ENCODE measurements around the gene BRD3OS. TPM values are rescaled to one million over a fixed set of nuclear protein-coding genes. Genes with fewer than 3 reads are reported as not detected.
A peak's percentile ranks its signal among the peaks of the same experiment; 100 is the strongest.

The BRD3OS gene
- total RNA-seq, 4 donors from 2014 or later, result 8.8 to 18.3 (median 12.9) TPM

GRCh38 chr9:134053941-134054761 is 28.9 kb downstream of the BRD3OS start:
- DNase-seq (ENCODE audit: low spot score) (no peak), ATAC-seq (ENCODE audit: low FRiP score) (no peak)
- TF ChIP-seq, protein P1, sequence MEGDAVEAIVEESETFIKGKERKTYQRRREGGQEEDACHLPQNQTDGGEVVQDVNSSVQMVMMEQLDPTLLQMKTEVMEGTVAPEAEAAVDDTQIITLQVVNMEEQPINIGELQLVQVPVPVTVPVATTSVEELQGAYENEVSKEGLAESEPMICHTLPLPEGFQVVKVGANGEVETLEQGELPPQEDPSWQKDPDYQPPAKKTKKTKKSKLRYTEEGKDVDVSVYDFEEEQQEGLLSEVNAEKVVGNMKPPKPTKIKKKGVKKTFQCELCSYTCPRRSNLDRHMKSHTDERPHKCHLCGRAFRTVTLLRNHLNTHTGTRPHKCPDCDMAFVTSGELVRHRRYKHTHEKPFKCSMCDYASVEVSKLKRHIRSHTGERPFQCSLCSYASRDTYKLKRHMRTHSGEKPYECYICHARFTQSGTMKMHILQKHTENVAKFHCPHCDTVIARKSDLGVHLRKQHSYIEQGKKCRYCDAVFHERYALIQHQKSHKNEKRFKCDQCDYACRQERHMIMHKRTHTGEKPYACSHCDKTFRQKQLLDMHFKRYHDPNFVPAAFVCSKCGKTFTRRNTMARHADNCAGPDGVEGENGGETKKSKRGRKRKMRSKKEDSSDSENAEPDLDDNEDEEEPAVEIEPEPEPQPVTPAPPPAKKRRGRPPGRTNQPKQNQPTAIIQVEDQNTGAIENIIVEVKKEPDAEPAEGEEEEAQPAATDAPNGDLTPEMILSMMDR (IDR thresholded peaks at IDR 0.05), result no peak

DNA sequence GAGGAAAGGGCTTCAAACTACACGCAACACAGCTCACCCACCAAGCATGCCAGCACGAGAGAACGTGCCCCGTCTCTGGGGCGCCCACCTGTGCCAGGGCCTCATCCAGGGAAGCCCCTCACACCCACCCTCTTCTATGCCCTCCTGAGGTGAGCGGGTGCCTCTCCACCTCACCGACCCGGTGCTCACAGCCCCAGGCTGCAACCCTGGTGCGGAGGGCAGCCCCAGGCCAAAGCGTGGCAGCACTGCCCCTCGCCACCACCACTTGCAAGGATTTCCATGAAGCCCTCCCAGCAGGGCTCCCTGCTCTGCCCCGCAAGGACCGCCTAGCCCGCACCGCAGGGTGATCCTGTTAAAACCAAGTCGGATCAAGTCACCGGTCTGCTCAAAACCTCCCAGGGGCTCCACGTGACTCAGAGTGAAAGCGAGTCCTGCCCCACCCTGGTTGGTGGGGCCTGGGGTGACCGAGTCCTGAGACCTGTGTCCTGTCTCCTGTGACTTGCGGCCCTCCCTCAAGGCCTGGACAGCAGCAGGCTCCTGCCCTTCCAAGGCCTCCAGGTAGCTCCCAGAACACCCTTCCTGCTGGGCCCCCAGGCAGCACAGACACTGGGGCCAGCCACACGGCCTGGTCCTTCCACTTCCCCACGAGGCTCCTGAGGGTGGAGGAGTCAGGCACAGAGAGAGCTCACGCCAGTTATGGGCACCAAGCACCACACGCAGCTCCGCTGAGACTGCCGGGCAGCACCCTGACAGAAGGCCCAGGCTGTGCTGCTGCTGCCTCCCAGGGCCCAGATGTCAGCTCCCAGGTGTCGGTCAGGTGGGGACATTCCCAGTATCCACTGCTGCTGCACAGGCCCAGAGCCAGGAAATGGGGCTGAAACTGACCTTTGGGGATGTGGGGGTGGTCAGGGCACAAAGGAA is 29.9 kb downstream of the BRD3OS start:
- no peak for DNase-seq (ENCODE audit: low spot score)
- TF ChIP-seq, protein P1 (IDR thresholded peaks at IDR 0.05), result no peak
- ATAC-seq (ENCODE audit: low FRiP score), result peak; percentile 7

GRCh38 chr9:134055981-134056461 is 30.7 kb downstream of the BRD3OS start:
- DNase-seq (ENCODE audit: low spot score), result no peak
- ATAC-seq (ENCODE audit: low FRiP score), result peak; percentile 86
- TF ChIP-seq, protein P1 (IDR thresholded peaks at IDR 0.05), result no peak

GRCh38 chr9:134056483-134057306 is 31.4 kb downstream of the BRD3OS start:
- TF ChIP-seq, protein P1 (IDR thresholded peaks at IDR 0.05), result no peak
- ATAC-seq (ENCODE audit: low FRiP score) (no peak), DNase-seq (ENCODE audit: low spot score) (no peak)

DNA sequence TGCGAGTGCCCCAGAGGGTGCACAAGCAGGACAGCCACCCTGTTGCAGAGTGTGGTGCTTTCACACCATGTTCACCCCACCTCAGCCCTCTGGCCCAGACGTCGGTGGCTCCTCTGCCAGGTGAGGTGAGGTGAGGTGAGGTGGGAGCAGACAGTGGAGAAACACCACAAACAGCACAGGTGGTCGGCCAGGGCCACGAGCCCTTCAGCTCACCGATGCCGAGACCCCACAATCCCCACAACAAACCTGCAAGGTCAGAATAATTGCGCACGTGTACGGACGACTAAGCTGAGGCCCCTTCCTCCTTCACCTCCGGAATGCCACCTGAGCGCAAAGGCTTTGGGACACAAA is 32.0 kb downstream of the BRD3OS start:
- no peak for DNase-seq (ENCODE audit: low spot score)
- no peak for ATAC-seq (ENCODE audit: low FRiP score)
- TF ChIP-seq, protein P1 (IDR thresholded peaks at IDR 0.05), result no peak
